ENCODE results near the gene SFTA2.
A peak's percentile ranks its signal among the peaks of the same experiment; 100 is the strongest.

DNA sequence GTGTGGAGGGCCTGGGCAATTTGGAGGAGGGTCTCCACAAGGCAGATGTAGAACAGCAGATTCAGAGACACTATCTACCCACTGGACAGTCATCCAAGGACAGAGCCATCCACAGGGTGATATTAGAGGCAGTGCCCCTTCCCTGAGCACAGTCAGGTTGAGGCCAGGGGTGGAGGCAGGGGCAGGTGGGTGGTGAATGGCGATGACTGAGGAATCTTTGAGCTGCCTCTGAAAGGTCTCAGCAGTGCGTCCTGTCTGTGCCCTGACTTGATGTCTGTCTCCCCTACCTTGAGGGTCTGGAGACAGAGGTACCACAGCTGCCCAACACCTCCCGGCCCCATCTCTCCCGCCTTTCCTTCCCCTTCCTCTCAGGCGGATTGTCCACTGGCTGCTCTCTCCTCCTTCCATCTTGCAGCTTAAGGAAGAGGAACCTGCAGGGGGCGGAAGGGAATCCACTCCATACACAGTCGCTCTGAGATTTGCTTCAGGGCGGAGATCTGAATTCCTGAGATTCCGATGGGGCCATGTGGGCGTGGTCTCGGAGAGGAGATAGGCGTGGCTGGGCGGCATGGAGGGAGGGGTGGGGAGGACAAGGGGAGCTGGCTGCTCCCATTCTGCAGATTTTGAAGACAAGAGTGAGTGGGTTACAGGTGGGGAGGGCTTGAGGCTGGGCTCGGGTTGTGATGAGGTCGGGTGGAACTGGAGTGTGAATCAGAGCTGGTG lies 10.5 kb upstream of the SFTA2 start:
- TF ChIP-seq, protein P1, sequence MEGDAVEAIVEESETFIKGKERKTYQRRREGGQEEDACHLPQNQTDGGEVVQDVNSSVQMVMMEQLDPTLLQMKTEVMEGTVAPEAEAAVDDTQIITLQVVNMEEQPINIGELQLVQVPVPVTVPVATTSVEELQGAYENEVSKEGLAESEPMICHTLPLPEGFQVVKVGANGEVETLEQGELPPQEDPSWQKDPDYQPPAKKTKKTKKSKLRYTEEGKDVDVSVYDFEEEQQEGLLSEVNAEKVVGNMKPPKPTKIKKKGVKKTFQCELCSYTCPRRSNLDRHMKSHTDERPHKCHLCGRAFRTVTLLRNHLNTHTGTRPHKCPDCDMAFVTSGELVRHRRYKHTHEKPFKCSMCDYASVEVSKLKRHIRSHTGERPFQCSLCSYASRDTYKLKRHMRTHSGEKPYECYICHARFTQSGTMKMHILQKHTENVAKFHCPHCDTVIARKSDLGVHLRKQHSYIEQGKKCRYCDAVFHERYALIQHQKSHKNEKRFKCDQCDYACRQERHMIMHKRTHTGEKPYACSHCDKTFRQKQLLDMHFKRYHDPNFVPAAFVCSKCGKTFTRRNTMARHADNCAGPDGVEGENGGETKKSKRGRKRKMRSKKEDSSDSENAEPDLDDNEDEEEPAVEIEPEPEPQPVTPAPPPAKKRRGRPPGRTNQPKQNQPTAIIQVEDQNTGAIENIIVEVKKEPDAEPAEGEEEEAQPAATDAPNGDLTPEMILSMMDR (IDR thresholded peaks at IDR 0.05): peak in 8 of 12 donors; percentile 23 to 53 (median 36)
- TF ChIP-seq POLR2A (IDR thresholded peaks at IDR 0.05): no peak
